Ovary (tissue), 3 donors: ENCODE measurements around the gene TNFSF13.

Source experiments
- CTCF ChIP-seq, 3 donors: fragments of 450-650 bp in 2 of 3; fragments of 200-600 bp in 1 of 3; IDR thresholded peaks; one replicate each; pipeline versions ENCODE4 v1.5.1 to v1.8.0; 2016 to 2022; ENCODE audit warnings: antibody characterized with exemption in 3 of 3, mild to moderate bottlenecking in 1 of 3
- POLR2A ChIP-seq: fragments of 450-650 bp; IDR thresholded peaks from one replicate; pipeline ENCODE4 v1.6.1; 2017; ENCODE audit warnings: antibody characterized with exemption, mild to moderate bottlenecking, moderate library complexity
- donor health status: DM: no; HTN: no; CAD: no.

- TF ChIP-seq CTCF (IDR thresholded peaks at IDR 0.05) (no peak), POLR2A (no peak)
These were observed 22.3 kb downstream of the TNFSF13 start for GRCh38 chr17:7580604-7581575.
